PC-9 (cell line): ENCODE measurements around the gene ANKRD33B. TPM values are rescaled to one million over a fixed set of nuclear protein-coding genes. Genes with fewer than 3 reads are reported as not detected.

Source experiments
- BruUV-seq: library from RNA; stranded (reverse); fragments of 400-500 nt; replicated peaks from 2 replicates; lab custom pipeline; 2021; lab: Mats Ljungman, UMichigan
- CTCF ChIA-PET: fragments of 300-600 bp; sonication (Branson Sonifier 250); formaldehyde crosslinking; loops from one replicate; lab custom pipeline; 2022; ENCODE audit warnings: antibody characterized with exemption; lab: Charles Lee
- POLR2A ChIA-PET: fragments of 300-600 bp; sonication (Branson Sonifier 250); formaldehyde crosslinking; loops from one replicate; lab custom pipeline; 2022; ENCODE audit warnings: antibody characterized with exemption; ENCODE audit not compliant: unreplicated experiment; lab: Charles Lee
- DNase-seq, 2 experiments: peaks; one replicate each; pipeline versions ENCODE4 v3.0.0 to v3.0.0-alpha.2; 2015 to 2022; ENCODE audit warnings: mixed read lengths in 1 of 2
- H2AFZ ChIP-seq: fragments of 200-600 bp; sonication (generic); 2 replicates; pipeline ENCODE4 v1.8.1; 2017; ENCODE audit warnings: antibody characterized with exemption
- H3F3A ChIP-seq: fragments of 200-600 bp; sonication (generic); 2 replicates; pipeline ENCODE4 v1.8.1; 2017; ENCODE audit warnings: antibody characterized with exemption, mild to moderate bottlenecking, low read depth; ENCODE audit not compliant: insufficient read depth
- H3K27ac ChIP-seq: fragments of 200-600 bp; sonication (generic); 2 replicates; pipeline ENCODE4 v1.6.1; 2016; ENCODE audit warnings: mixed run types
- H3K27me3 ChIP-seq: fragments of 200-600 bp; sonication (generic); 2 replicates; pipeline ENCODE4 v1.6.1; 2016; ENCODE audit warnings: low read depth, mixed run types; ENCODE audit not compliant: insufficient read depth
- H3K36me3 ChIP-seq: fragments of 200-600 bp; sonication (generic); 2 replicates; pipeline ENCODE4 v1.6.1; 2016; ENCODE audit warnings: low read depth, mixed run types
- H3K4me1 ChIP-seq: fragments of 200-600 bp; sonication (generic); replicated peaks from 2 replicates; pipeline ENCODE4 v1.6.1; 2016; ENCODE audit warnings: mixed run types; ENCODE audit not compliant: insufficient read depth
- H3K4me2 ChIP-seq: fragments of 200-600 bp; sonication (generic); 2 replicates; pipeline ENCODE4 v1.6.1; 2017; ENCODE audit warnings: mixed run types
- H3K4me3 ChIP-seq: fragments of 200-600 bp; sonication (generic); 2 replicates; pipeline ENCODE4 v1.6.1; 2016; ENCODE audit warnings: mixed run types
- H3K79me2 ChIP-seq: fragments of 200-600 bp; sonication (generic); 2 replicates; pipeline ENCODE4 v1.6.1; 2017; ENCODE audit warnings: low read depth, mixed run types
- H3K9me2 ChIP-seq: fragments of 200-600 bp; sonication (generic); 2 replicates; pipeline ENCODE4 v1.8.1; 2017; ENCODE audit warnings: mild to moderate bottlenecking; ENCODE audit not compliant: insufficient read depth
- H3K9me3 ChIP-seq: fragments of 200-600 bp; sonication (generic); 2 replicates; pipeline ENCODE4 v1.8.1; 2016; ENCODE audit warnings: low read depth; ENCODE audit not compliant: insufficient read depth
- H4K20me1 ChIP-seq: fragments of 200-600 bp; sonication (generic); 2 replicates; pipeline ENCODE4 v1.8.1; 2017; ENCODE audit not compliant: insufficient read depth
- CTCF ChIP-seq: fragments of 200-600 bp; sonication (generic); conservative IDR thresholded peaks from 2 replicates; pipeline ENCODE4 v1.6.1; 2017; ENCODE audit warnings: mixed run types, antibody characterized with exemption, mild to moderate bottlenecking, moderate library complexity
- EZH2 ChIP-seq: fragments of 200-600 bp; sonication (generic); IDR thresholded peaks from 2 replicates; pipeline ENCODE4 v1.8.0; 2017; ENCODE audit warnings: antibody characterized with exemption, low read depth
- intact Hi-C: fragments of 100-400 bp; cut with micrococcal nuclease; formaldehyde crosslinking; loops from one replicate; pipeline ENCODE4 v1.10.0; 2022; ENCODE audit not compliant: unreplicated experiment
- total RNA-seq: library from RNA; stranded (reverse); gene quantifications from 2 replicates; pipeline ENCODE4 v1.2.3, GENCODE V29; 2021

ANKRD33B gene
- total RNA-seq, 1 experiment from 2014 or later = 32.1 TPM

GRCh38 chr5:10564838-10565784, 1.2 kb downstream of the ANKRD33B start:
- H3K27ac ChIP-seq = no peak overlapping the region

GRCh38 chr5:10565785-10566542, 2.1 kb downstream of the ANKRD33B start:
- peak overlapping the region; percentile 90; the same call in 1 of the 2 replicates for H3K4me3 ChIP-seq
- no peak overlapping the region for H2AFZ ChIP-seq
- peaks cover 16% of the 10 kb centered on the region; the same call in 1 of the 2 replicates for H3F3A ChIP-seq
- no peaks in the 10 kb centered on the region for H4K20me1 ChIP-seq
- ChIA-PET POLR2A (interaction anchor here (0.6 to 0.7 kb wide), 6 partner anchors 10 to 1667 kb away, joined by 3 to 5 read pairs (median 4); no protein-coding TSS in a partner anchor), CTCF (interaction anchor here (0.6 to 0.8 kb wide), 2 partner anchors 28 to 61 kb away, joined by 4 read pairs; no protein-coding TSS in a partner anchor)
- intact Hi-C loops = loop anchor here (1.0 to 2.0 kb wide), 2 partner anchors 15 to 113 kb away; no protein-coding TSS in a partner anchor
- no peaks in the 10 kb centered on the region for H3K36me3 ChIP-seq
- TF ChIP-seq CTCF = no peak
- TF ChIP-seq EZH2 = no peak
- H3K79me2 ChIP-seq = peaks cover 33% of the 10 kb centered on the region
- no peaks in the 10 kb centered on the region for H3K9me3 ChIP-seq
- no peak overlapping the region for H3K27ac ChIP-seq
- H3K4me1 ChIP-seq = peaks cover 46% of the 10 kb centered on the region
- peak in 1 of 2 experiments; percentile 65 for DNase-seq
- H3K4me2 ChIP-seq = peak overlapping the region; percentile 98
- no peaks in the 10 kb centered on the region for H3K9me2 ChIP-seq
- no peaks in the 10 kb centered on the region for H3K27me3 ChIP-seq
- BruUV-seq = no TSS peak

More at GRCh38 chr5:10564838-10565784, 1.2 kb downstream of the ANKRD33B start:
- ChIA-PET POLR2A (interaction anchor here (0.7 to 1.2 kb wide), 3 partner anchors 14 to 1668 kb away, joined by 3 to 4 read pairs (median 4); no protein-coding TSS in a partner anchor), CTCF (no interaction called here)
- intact Hi-C loops = loop anchor here (1.0 to 2.0 kb wide), 3 partner anchors 14 to 63 kb away; no protein-coding TSS in a partner anchor
- no peaks in the 10 kb centered on the region for H3K36me3 ChIP-seq
- no peaks in the 10 kb centered on the region for H3K9me2 ChIP-seq
- H3K4me1 ChIP-seq = peaks cover 46% of the 10 kb centered on the region
- H3K4me2 ChIP-seq = peak overlapping the region; percentile 98
- peak overlapping the region; percentile 90; the same call in 1 of the 2 replicates for H3K4me3 ChIP-seq
- no peaks in the 10 kb centered on the region for H3K27me3 ChIP-seq
- H3K9me3 ChIP-seq = no peaks in the 10 kb centered on the region
- no peaks in the 10 kb centered on the region for H4K20me1 ChIP-seq
- BruUV-seq = TSS peak; percentile 47
- H2AFZ ChIP-seq = no peak overlapping the region
- DNase-seq = peak in 1 of 2 experiments; percentile 36
- peaks cover 33% of the 10 kb centered on the region for H3K79me2 ChIP-seq
- H3F3A ChIP-seq = peaks cover 16% of the 10 kb centered on the region; the same call in 1 of the 2 replicates
- TF ChIP-seq CTCF = no peak
- no peak for TF ChIP-seq EZH2
